Activated CD8-positive, alpha-beta memory T cell treated with anti-CD3 and anti-CD28 coated beads for 1 hour (primary cell): ENCODE data around the gene ZNF112.

Experiments used
- DNase-seq, 2 donors: peaks; one replicate each; pipeline ENCODE4 v3.0.0-alpha.2; 2020; ENCODE audit warnings: low read depth in 1 of 2; ENCODE audit errors: extremely low read depth in 1 of 2

The ZNF112 gene

GRCh38 chr19:44284968-44285367 is 71.5 kb downstream of the ZNF112 start:
- DNase-seq = no peak

- DNase-seq = no peak
These were observed 73.6 kb downstream of the ZNF112 start for GRCh38 chr19:44282846-44283245.

GRCh38 chr19:44280916-44281315 is 75.6 kb downstream of the ZNF112 start:
- no peak for DNase-seq

- DNase-seq = no peak
These were observed 78.2 kb downstream of the ZNF112 start for GRCh38 chr19:44278181-44278690.

- DNase-seq = no peak
These were observed 79.1 kb downstream of the ZNF112 start for GRCh38 chr19:44277331-44277730.
